ENCODE results near the gene JCAD. TPM values are rescaled to one million over a fixed set of nuclear protein-coding genes. Genes with fewer than 3 reads are reported as not detected.

The JCAD gene
- polyA plus RNA-seq, 1 of the 3 experiments (the other 2 are of a cell fraction) = 19.0 TPM

DNA sequence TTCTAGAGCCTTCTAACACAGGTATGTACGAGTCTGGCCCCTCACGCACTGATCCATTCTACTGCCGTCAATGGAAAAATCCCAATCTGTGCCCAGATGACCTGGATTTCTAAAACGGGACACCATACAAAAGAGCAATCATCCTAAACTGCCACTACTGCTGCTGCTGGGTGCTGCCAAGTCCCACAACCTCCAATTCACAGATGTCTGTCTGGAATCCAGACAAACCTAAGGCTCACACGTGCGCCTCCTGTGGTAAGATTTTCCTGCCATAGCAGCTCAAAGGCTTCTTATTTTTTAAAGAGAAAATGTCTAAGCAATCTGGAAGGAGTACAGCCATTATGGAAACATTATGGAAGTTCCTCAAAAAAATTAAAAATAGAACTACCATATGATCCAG, 40.9 kb downstream of the JCAD start:
- H3K27ac ChIP-seq (ENCODE audit: low read depth in 2 of 2, low read length in 1 of 2) = no peak overlapping the region
- POLR2A ChIA-PET = no interaction called here
- no peak overlapping the region for H3K9ac ChIP-seq
- DNase-seq = no peak
- no peak overlapping the region for H3K4me2 ChIP-seq
- peaks cover 27% of the 10 kb centered on the region for H4K20me1 ChIP-seq (ENCODE audit: insufficient read depth)
- no peaks in the 10 kb centered on the region for H3K27me3 ChIP-seq (ENCODE audit: insufficient read depth)
- H3K36me3 ChIP-seq (replicated peaks in 1 of 2; ENCODE audit: control insufficient read depth in 1 of 2, insufficient read depth in 2 of 2, low read length in 1 of 2) = peaks cover 48 to 73% of the 10 kb centered on the region in 2 experiments
- no peaks in the 10 kb centered on the region for H3K9me3 ChIP-seq
- H3F3A ChIP-seq (replicated peaks; ENCODE audit: insufficient read depth) = peaks cover 27% of the 10 kb centered on the region
- no peaks in the 10 kb centered on the region for H3K9me2 ChIP-seq
- TF ChIP-seq ELF1 (IDR thresholded peaks at IDR 0.05) (no peak), JUND (IDR thresholded peaks at IDR 0.05) (no peak), POLR2AphosphoS5 (IDR thresholded peaks at IDR 0.05; ENCODE audit: low read depth, low read length) (no peak), RXRA (IDR thresholded peaks at IDR 0.05; ENCODE audit: borderline replicate concordance, low read depth) (no peak), TCF12 (IDR thresholded peaks at IDR 0.05) (no peak), GATA2 (CRISPR knock-in tag; IDR thresholded peaks at IDR 0.05) (no peak), NFIC (IDR thresholded peaks at IDR 0.05; ENCODE audit: borderline replicate concordance) (no peak), NRF1 (IDR thresholded peaks at IDR 0.05; ENCODE audit: low read depth, low read length) (no peak), SIN3A (IDR thresholded peaks at IDR 0.05; ENCODE audit: borderline replicate concordance, low read depth, low read length) (no peak), RCOR1 (IDR thresholded peaks at IDR 0.05; ENCODE audit: low read length) (no peak), FOSL2 (IDR thresholded peaks at IDR 0.05; ENCODE audit: borderline replicate concordance, low read depth) (no peak), FOXJ3 (CRISPR knock-in tag; IDR thresholded peaks at IDR 0.05) (no peak), MXI1 (IDR thresholded peaks at IDR 0.05; ENCODE audit: low read depth, low read length) (no peak), MEF2A (IDR thresholded peaks at IDR 0.05; ENCODE audit: borderline replicate concordance, low read depth) (no peak)
- TF ChIP-seq, protein P1, sequence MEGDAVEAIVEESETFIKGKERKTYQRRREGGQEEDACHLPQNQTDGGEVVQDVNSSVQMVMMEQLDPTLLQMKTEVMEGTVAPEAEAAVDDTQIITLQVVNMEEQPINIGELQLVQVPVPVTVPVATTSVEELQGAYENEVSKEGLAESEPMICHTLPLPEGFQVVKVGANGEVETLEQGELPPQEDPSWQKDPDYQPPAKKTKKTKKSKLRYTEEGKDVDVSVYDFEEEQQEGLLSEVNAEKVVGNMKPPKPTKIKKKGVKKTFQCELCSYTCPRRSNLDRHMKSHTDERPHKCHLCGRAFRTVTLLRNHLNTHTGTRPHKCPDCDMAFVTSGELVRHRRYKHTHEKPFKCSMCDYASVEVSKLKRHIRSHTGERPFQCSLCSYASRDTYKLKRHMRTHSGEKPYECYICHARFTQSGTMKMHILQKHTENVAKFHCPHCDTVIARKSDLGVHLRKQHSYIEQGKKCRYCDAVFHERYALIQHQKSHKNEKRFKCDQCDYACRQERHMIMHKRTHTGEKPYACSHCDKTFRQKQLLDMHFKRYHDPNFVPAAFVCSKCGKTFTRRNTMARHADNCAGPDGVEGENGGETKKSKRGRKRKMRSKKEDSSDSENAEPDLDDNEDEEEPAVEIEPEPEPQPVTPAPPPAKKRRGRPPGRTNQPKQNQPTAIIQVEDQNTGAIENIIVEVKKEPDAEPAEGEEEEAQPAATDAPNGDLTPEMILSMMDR (IDR thresholded peaks at IDR 0.05) = no peak
- TF ChIP-seq, protein P2, sequence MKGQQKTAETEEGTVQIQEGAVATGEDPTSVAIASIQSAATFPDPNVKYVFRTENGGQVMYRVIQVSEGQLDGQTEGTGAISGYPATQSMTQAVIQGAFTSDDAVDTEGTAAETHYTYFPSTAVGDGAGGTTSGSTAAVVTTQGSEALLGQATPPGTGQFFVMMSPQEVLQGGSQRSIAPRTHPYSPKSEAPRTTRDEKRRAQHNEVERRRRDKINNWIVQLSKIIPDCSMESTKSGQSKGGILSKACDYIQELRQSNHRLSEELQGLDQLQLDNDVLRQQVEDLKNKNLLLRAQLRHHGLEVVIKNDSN (IDR thresholded peaks at IDR 0.05; ENCODE audit: borderline replicate concordance, low read depth) = no peak
- TF ChIP-seq, protein P3, sequence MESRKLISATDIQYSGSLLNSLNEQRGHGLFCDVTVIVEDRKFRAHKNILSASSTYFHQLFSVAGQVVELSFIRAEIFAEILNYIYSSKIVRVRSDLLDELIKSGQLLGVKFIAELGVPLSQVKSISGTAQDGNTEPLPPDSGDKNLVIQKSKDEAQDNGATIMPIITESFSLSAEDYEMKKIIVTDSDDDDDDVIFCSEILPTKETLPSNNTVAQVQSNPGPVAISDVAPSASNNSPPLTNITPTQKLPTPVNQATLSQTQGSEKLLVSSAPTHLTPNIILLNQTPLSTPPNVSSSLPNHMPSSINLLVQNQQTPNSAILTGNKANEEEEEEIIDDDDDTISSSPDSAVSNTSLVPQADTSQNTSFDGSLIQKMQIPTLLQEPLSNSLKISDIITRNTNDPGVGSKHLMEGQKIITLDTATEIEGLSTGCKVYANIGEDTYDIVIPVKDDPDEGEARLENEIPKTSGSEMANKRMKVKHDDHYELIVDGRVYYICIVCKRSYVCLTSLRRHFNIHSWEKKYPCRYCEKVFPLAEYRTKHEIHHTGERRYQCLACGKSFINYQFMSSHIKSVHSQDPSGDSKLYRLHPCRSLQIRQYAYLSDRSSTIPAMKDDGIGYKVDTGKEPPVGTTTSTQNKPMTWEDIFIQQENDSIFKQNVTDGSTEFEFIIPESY (IDR thresholded peaks at IDR 0.05; ENCODE audit: borderline replicate concordance, low read depth) = no peak
- H3K4me3 ChIP-seq (ENCODE audit: low read depth in 2 of 2, low read length in 1 of 2) = no peak overlapping the region
- CTCF ChIA-PET = no interaction called here
- H3K4me1 ChIP-seq (ENCODE audit: control insufficient read depth in 1 of 2, insufficient read depth in 2 of 2, low read depth in 1 of 2, low read length in 1 of 2) = peaks cover 7 to 20% of the 10 kb centered on the region in 2 experiments; a peak in 3 of 4 replicates
- no peak overlapping the region for H2AFZ ChIP-seq (ENCODE audit: low read depth)
- 98% methylated on average over 6 of the region's 6 CpGs for WGBS (ENCODE audit: low lambda C conversion rate)
- peaks cover 34% of the 10 kb centered on the region for H3K79me2 ChIP-seq (ENCODE audit: insufficient read depth)
